NCI-H524 (cell line): ENCODE results near the gene TBR1.

Source experiments
- DNase-seq, 2 experiments: peaks; one replicate each; lab custom pipeline; 2025; lab: John Stamatoyannopoulos, UW

Gene TBR1

GRCh38 chr2:161427664-161428587, 11.8 kb downstream of the TBR1 start:
- no peak for DNase-seq

GRCh38 chr2:161430386-161430785, 14.3 kb downstream of the TBR1 start:
- no peak for DNase-seq

GRCh38 chr2:161432107-161432506, 16.0 kb downstream of the TBR1 start:
- DNase-seq, result no peak

GRCh38 chr2:161434118-161434517, 18.0 kb downstream of the TBR1 start:
- no peak for DNase-seq

GRCh38 chr2:161436411-161436810, 20.3 kb downstream of the TBR1 start:
- DNase-seq, result no peak

- DNase-seq, result no peak
These were observed 22.5 kb downstream of the TBR1 start for GRCh38 chr2:161438598-161438997.

GRCh38 chr2:161445097-161445496, 29.0 kb downstream of the TBR1 start:
- DNase-seq, result no peak

GRCh38 chr2:161448431-161448830, 32.3 kb downstream of the TBR1 start:
- no peak for DNase-seq

GRCh38 chr2:161471631-161472030, 55.5 kb downstream of the TBR1 start:
- no peak for DNase-seq

GRCh38 chr2:161474920-161475319, 58.8 kb downstream of the TBR1 start:
- no peak for DNase-seq
